Frontal cortex (tissue), 4 donors: ENCODE measurements around the gene SUPT20H. TPM values are rescaled to one million over a fixed set of nuclear protein-coding genes. Genes with fewer than 3 reads are reported as not detected.
"Not testable (repeated sequence)": the region's sequence is repeated elsewhere in the genome, so short reads cannot be mapped to it uniquely, and the experiment has no call there.

Experiments used
- DNase-seq, 2 donors: peaks; one replicate each; pipeline ENCODE4 v3.0.0; 2012; ENCODE audit warnings: low spot score in 2 of 2
- FAIRE-seq: peaks from 2 replicates; lab custom pipeline; 2012; peaks lifted over from hg19 to GRCh38; lab: Jason Lieb, UNC
- total RNA-seq: library from RNA; depleted of rRNA; stranded (reverse); fragments of >200 nt; gene quantifications from one replicate; pipeline ENCODE4 v1.2.3, GENCODE V29; 2014
- donor health status: control.
- donor health status: control.
- donor health status: control.

Gene SUPT20H
- total RNA-seq, 1 donor from 2014 or later, result 62.0 TPM

- FAIRE-seq, result no peak
- DNase-seq, result no peak
Measured at GRCh38 chr13:37070956-37071355, 11.5 kb upstream of the SUPT20H start.

GRCh38 chr13:37070145-37070695 is 10.7 kb upstream of the SUPT20H start:
- DNase-seq, result no peak
- no peak for FAIRE-seq

GRCh38 chr13:37069597-37070103 is 10.2 kb upstream of the SUPT20H start:
- DNase-seq, result no peak
- no peak for FAIRE-seq

DNA sequence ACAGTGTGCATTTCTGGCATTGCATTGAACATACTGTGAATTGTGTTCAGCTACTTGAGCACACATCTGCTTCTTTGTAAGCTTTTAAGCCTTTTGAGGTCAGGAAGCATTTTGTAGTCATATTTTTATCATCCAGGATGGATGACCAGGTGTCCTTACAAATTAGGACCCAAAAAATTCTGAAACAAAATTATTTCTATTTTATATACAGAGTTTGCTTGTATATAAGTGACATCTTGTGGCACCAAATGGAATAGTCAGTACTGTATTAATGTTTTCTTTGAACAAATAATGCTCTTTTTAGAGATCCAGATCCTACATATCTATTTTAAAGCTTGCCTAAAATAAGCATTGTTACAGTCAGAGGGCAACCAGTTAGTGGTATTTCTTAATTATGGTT is 9.5 kb upstream of the SUPT20H start:
- DNase-seq (no peak), FAIRE-seq (no peak)

DNA sequence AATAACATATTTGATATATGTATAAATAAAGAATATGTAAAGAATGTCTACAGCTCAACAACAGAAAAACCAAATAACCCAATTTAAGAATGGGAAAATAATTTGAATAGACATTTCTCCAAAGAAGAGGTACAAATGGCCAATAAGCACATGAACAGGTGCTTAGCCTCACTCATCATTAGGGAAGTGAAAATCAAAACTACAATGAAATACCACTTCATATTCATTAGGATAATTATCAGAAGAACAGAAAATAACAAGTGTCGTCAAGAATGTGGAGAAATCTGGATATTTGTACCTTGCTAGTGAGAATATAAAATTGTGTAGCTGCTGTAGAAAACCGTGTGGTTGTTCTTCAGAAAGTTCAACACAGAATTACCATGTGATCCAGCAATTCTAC is 8.4 kb upstream of the SUPT20H start:
- no peak for FAIRE-seq
- no peak for DNase-seq

GRCh38 chr13:37065890-37066526 is 6.5 kb upstream of the SUPT20H start:
- FAIRE-seq, result no peak
- no peak for DNase-seq

- FAIRE-seq, result no peak
- DNase-seq, result no peak
Measured at GRCh38 chr13:37059848-37060192, 332 bp upstream of the SUPT20H start.

- not testable (repeated sequence) for DNase-seq, FAIRE-seq
Measured at GRCh38 chr13:37056228-37056627, 3.3 kb downstream of the SUPT20H start.

DNA sequence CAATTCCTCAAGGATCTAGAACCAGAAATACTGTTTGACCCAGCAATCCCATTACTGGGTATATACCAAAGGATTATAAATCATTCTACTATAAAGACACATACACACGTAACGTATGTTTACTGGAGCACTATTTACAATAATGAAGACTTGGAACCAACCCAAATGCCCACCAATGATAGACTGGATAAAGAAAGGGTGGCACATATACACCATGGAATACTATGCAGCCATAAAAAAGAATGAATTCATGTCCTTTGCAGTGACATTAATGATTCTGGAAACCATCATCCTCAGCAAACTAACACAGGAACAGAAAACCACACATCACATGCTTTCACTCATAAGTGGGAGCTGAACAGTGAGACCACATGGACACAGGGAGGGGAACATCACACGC is 6.4 kb downstream of the SUPT20H start:
- FAIRE-seq, DNase-seq: not testable (repeated sequence)

DNA sequence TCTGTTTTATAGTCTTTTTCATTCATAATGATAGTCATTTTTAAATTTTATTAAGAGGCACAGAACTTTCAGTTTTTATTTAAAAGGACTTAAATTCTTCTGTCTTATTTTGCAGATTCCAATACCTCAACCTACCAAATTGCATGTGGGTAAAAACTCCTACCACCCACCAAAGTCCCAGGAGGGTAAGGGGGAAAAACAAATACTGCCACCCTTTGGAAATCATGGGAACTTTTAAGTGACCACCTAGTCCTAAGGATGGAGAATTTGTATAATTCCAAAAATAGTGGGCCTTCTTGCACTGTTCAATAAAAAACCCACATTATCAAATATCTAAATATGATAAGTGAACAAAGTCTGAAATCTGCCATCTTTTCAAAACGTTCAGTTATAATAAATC is 9.7 kb downstream of the SUPT20H start:
- DNase-seq, result no peak
- no peak for FAIRE-seq

DNA sequence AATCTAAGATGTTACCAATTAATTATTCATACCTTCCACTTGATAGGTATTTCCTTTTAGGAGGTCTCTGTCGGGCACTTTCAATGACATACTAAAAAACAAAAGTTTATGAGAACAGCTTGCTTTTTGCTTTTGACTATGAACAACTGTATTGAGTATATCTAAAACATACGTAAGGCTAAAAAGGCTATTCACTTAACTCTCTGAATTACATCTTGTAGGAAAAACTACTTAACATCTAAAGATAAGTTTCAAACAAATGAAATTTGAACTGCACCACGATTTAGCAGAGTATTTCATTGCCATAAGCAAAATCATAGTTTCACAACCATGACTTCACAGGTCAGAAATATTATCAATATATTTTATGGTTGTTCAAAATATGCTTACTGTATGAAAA is 11.6 kb downstream of the SUPT20H start:
- FAIRE-seq (no peak), DNase-seq (no peak)

- DNase-seq, result no peak
- no peak for FAIRE-seq
Measured at GRCh38 chr13:37047032-37047431, 12.5 kb downstream of the SUPT20H start.

- DNase-seq, result no peak
- FAIRE-seq, result no peak
Measured at GRCh38 chr13:37046062-37046461, 13.4 kb downstream of the SUPT20H start.

- FAIRE-seq (no peak), DNase-seq (no peak)
Measured at GRCh38 chr13:37040789-37041188, 18.7 kb downstream of the SUPT20H start.

GRCh38 chr13:37039896-37040295 is 19.6 kb downstream of the SUPT20H start:
- FAIRE-seq (no peak), DNase-seq (no peak)

DNA sequence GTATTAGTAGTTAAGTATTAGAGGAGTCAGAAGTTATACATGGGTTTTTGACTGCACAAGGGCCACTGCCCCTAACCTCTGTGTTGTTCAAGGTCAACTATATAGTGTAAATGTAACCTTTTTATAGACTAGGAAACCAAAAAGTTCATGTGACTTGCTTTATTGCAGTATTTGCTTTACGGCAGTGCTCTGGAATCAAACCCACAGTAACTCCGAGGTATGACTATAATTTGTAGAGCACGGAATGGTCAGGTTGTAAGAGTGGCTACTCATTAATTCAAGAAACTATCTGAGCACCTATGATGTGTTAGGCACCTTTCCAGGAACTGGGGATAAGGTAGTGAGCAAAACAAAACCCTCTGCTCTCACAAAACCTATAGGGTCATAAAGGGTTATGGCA is 22.2 kb downstream of the SUPT20H start:
- DNase-seq (no peak), FAIRE-seq (no peak)

- FAIRE-seq, result no peak
- DNase-seq, result no peak
Measured at GRCh38 chr13:37029617-37030016, 29.9 kb downstream of the SUPT20H start.

- no peak for FAIRE-seq
- no peak for DNase-seq
Measured at GRCh38 chr13:37027639-37028038, 31.8 kb downstream of the SUPT20H start.

DNA sequence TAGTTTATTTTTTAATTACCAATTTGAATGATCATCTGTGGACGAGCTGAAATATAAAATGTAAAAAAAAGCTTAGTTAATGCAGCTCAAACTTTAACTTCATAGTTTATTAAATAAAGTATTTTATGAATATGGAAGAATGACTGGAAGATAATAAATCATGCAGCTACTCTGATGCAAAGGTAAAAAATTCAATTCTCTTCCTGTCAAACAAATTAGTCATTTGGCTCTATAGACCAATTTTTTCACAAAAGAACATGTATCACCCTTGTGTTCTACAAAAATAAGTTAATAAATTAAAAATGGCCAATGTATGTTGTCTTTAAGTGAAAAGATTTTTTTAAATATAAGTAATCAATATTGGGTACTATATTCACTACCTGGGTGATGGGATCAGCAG is 32.7 kb downstream of the SUPT20H start:
- FAIRE-seq, result no peak
- DNase-seq, result no peak

DNA sequence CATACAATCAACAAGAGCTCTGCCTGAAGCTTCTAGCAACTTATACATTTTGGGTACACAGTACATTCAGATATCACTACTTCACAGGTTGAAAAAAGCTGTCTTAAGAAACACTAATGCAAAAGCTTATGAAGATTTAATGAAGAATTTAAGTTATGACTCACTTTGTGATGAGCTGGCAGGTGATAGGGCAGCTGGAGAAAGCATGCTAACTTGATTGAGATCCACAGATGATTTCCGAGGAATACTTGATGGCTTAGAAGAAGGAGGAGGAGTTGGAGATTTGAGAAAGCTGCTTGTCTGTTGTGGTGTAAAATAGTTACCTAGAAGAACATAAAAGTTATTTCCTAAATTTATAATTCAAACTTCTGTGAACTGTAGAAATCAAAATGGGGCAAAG is 35.6 kb downstream of the SUPT20H start:
- DNase-seq (no peak), FAIRE-seq (no peak)

GRCh38 chr13:37014609-37015008 is 44.9 kb downstream of the SUPT20H start:
- no peak for DNase-seq
- no peak for FAIRE-seq

DNA sequence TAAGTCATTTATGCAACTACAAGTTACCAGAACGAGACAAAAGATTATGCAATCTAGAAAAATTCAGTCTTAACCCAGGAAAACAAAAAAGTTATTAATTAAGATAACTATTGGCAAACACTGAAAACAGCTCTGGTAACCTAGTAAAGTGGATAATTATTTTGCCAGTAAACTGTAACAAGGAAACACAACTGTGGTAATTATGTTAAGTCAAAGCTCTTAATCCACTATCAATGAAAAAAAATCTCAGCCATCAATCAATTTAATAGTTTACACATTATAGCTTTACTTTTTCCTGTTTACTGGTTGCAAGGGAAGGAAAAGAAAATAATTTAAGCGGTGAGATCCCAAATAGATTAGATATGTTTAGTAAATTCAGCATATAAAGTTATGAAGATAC is 47.7 kb downstream of the SUPT20H start:
- no peak for FAIRE-seq
- no peak for DNase-seq
